Natural killer cell (primary cell): ENCODE data around the gene PFKP. TPM values are rescaled to one million over a fixed set of nuclear protein-coding genes. Genes with fewer than 3 reads are reported as not detected.

Experiments
- ATAC-seq, 3 donors: fragments of 150-1000 bp in 2 of 3; fragments of 200-7000 bp in 1 of 3; cut with Tn5 transposase; 1 replicate in 1 of 3; 2 replicates in 2 of 3; pipeline ENCODE4 v1.10.0; 2021; ENCODE audit warnings: mild to moderate bottlenecking in 2 of 3, moderate library complexity in 2 of 3
- DNase-seq, 2 donors: peaks; one replicate each; pipeline versions ENCODE4 v3.0.0 to v3.0.0-alpha.2; 2013 to 2021; ENCODE audit warnings: mixed read lengths in 1 of 2
- H3K27ac ChIP-seq: one replicate; pipeline ENCODE4 v1.5.1; 2013; ENCODE audit warnings: mild to moderate bottlenecking, low read length
- H3K27me3 ChIP-seq: one replicate; pipeline ENCODE4 v1.6.1; 2013; ENCODE audit warnings: low read length; ENCODE audit not compliant: control insufficient read depth, insufficient read depth
- H3K36me3 ChIP-seq: one replicate; pipeline ENCODE4 v1.6.1; 2013; ENCODE audit warnings: low read length; ENCODE audit not compliant: control insufficient read depth, insufficient read depth
- H3K4me1 ChIP-seq: one replicate; pipeline ENCODE4 v1.6.1; 2013; ENCODE audit warnings: low read length; ENCODE audit not compliant: control insufficient read depth, insufficient read depth
- H3K4me3 ChIP-seq: one replicate; pipeline ENCODE4 v1.5.1; 2013; ENCODE audit warnings: low read length
- H3K9me3 ChIP-seq: one replicate; pipeline ENCODE4 v1.6.1; 2013; ENCODE audit warnings: low read length; ENCODE audit not compliant: control insufficient read depth, insufficient read depth
- H3K27ac Mint-ChIP-seq, 2 donors: one replicate each; pipeline ENCODE4 v1.8.0; 2022; ENCODE audit warnings: mild to moderate bottlenecking in 2 of 2, mixed read lengths in 2 of 2, moderate library complexity in 1 of 2
- H3K27me3 Mint-ChIP-seq, 2 donors: one replicate each; pipeline ENCODE4 v1.8.0; 2022; ENCODE audit warnings: low read depth in 2 of 2, mixed read lengths in 2 of 2
- H3K36me3 Mint-ChIP-seq: one replicate; pipeline ENCODE4 v1.8.0; 2022; ENCODE audit warnings: mixed read lengths
- H3K4me1 Mint-ChIP-seq, 2 donors: one replicate each; pipeline ENCODE4 v1.8.0; 2022; ENCODE audit warnings: mixed read lengths in 2 of 2
- H3K4me3 Mint-ChIP-seq: one replicate; pipeline ENCODE4 v1.8.0; 2022; ENCODE audit warnings: mild to moderate bottlenecking, moderate library complexity, mixed read lengths
- H3K9me3 Mint-ChIP-seq, 2 donors: one replicate each; pipeline ENCODE4 v1.8.0; 2022; ENCODE audit warnings: mixed read lengths in 2 of 2
- WGBS: methylation state at CpG from one replicate; pipeline ENCODE4 v1.1.7; 2013; ENCODE audit warnings: missing lambda C conversion rate; ENCODE audit not compliant: insufficient coverage; 5-methylcytosine and 5-hydroxymethylcytosine counted together
- intact Hi-C: fragments of 100-400 bp; cut with micrococcal nuclease; formaldehyde crosslinking; loops from one replicate; pipeline ENCODE4 v1.14.2; 2022
- total RNA-seq, 4 donors: library from RNA; stranded (reverse); fragments of 120-200 nt in 1 of 4; gene quantifications; one replicate each; pipeline versions ENCODE4 v1.2.3 to v1.2.4, GENCODE V29; 2013 to 2022
- TF ChIP-seq, protein P1 (sequence below): fragments of 200-600 bp; IDR thresholded peaks from one replicate; pipeline ENCODE4 v1.8.0; 2022; ENCODE audit warnings: antibody characterized with exemption

PFKP gene
- total RNA-seq, 3 donors from 2014 or later (not counting 1 experiment from before 2014, with no cell fraction given): 43.9 to 62.4 (median 47.4) TPM

GRCh38 chr10:3106928-3107425, 39.6 kb downstream of the PFKP start:
- Histone ChIP-seq H3K9me3 (no peaks in the 10 kb centered on the region), H3K27me3 (no peaks in the 10 kb centered on the region), H3K27ac (no peak overlapping the region), H3K4me1 (no peaks in the 10 kb centered on the region), H3K4me3 (no peak overlapping the region), H3K36me3 (peaks cover 57% of the 10 kb centered on the region)
- H3K27ac Mint-ChIP-seq: no peak overlapping the region
- no peak overlapping the region for H3K4me3 Mint-ChIP-seq
- TF ChIP-seq, protein P1, sequence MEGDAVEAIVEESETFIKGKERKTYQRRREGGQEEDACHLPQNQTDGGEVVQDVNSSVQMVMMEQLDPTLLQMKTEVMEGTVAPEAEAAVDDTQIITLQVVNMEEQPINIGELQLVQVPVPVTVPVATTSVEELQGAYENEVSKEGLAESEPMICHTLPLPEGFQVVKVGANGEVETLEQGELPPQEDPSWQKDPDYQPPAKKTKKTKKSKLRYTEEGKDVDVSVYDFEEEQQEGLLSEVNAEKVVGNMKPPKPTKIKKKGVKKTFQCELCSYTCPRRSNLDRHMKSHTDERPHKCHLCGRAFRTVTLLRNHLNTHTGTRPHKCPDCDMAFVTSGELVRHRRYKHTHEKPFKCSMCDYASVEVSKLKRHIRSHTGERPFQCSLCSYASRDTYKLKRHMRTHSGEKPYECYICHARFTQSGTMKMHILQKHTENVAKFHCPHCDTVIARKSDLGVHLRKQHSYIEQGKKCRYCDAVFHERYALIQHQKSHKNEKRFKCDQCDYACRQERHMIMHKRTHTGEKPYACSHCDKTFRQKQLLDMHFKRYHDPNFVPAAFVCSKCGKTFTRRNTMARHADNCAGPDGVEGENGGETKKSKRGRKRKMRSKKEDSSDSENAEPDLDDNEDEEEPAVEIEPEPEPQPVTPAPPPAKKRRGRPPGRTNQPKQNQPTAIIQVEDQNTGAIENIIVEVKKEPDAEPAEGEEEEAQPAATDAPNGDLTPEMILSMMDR: no peak
- H3K36me3 Mint-ChIP-seq: no peaks in the 10 kb centered on the region
- intact Hi-C loops: no loop called here
- H3K9me3 Mint-ChIP-seq: no peaks in the 10 kb centered on the region
- WGBS: 93% methylated on average over 2 of the region's 5 CpGs
- H3K4me1 Mint-ChIP-seq: peaks cover 0 to 4% of the 10 kb centered on the region in 2 donors
- ATAC-seq (no peak), DNase-seq (no peak)
- no peaks in the 10 kb centered on the region for H3K27me3 Mint-ChIP-seq

GRCh38 chr10:3107426-3107961, 40.1 kb downstream of the PFKP start:
- no peak for ATAC-seq
- H3K27me3 ChIP-seq: no peaks in the 10 kb centered on the region

GRCh38 chr10:3108033-3108432, 40.7 kb downstream of the PFKP start:
- Histone ChIP-seq H3K27me3 (no peaks in the 10 kb centered on the region), H3K4me1 (no peaks in the 10 kb centered on the region), H3K36me3 (peaks cover 63% of the 10 kb centered on the region), H3K9me3 (no peaks in the 10 kb centered on the region), H3K27ac (no peak overlapping the region), H3K4me3 (no peak overlapping the region)
- TF ChIP-seq, protein P1: no peak
- intact Hi-C loops: no loop called here
- WGBS: 94% methylated on average over 8 of the region's 8 CpGs
- Mint-ChIP-seq H3K36me3 (no peaks in the 10 kb centered on the region), H3K9me3 (no peaks in the 10 kb centered on the region), H3K4me3 (no peak overlapping the region), H3K27ac (no peak overlapping the region), H3K4me1 (peaks cover 0 to 4% of the 10 kb centered on the region in 2 donors), H3K27me3 (no peaks in the 10 kb centered on the region)
- ATAC-seq (no peak), DNase-seq (no peak)

More at GRCh38 chr10:3107426-3107961, 40.1 kb downstream of the PFKP start:
- no peak overlapping the region for H3K4me3 Mint-ChIP-seq
- Histone ChIP-seq H3K4me3 (no peak overlapping the region), H3K4me1 (no peaks in the 10 kb centered on the region), H3K27ac (no peak overlapping the region), H3K9me3 (no peaks in the 10 kb centered on the region), H3K36me3 (peaks cover 62% of the 10 kb centered on the region)
- DNase-seq: no peak
- TF ChIP-seq, protein P1: no peak
- no peak overlapping the region for H3K27ac Mint-ChIP-seq
- H3K27me3 Mint-ChIP-seq: no peaks in the 10 kb centered on the region
- peaks cover 0 to 4% of the 10 kb centered on the region in 2 donors for H3K4me1 Mint-ChIP-seq
- H3K9me3 Mint-ChIP-seq: no peaks in the 10 kb centered on the region
- no peaks in the 10 kb centered on the region for H3K36me3 Mint-ChIP-seq
- WGBS: 94% methylated on average over 22 of the region's 22 CpGs
- intact Hi-C loops: no loop called here
